Stimulated activated CD8-positive, alpha-beta memory T cell treated with anti-CD3 and anti-CD28 coated beads, Interleukin-12 subunit alpha, Interleukin-12 subunit beta, amount 100 ng/mL, for 1 hour (primary cell): ENCODE results near the gene SLC7A10.

Source experiments
- DNase-seq: peaks from one replicate; pipeline ENCODE4 v3.0.0-alpha.2; 2020; ENCODE audit warnings: low read depth

The SLC7A10 gene

GRCh38 chr19:33225458-33225926 is at the start of gene SLC7A10:
SLC7A10 (minus strand) TSS chr19:33225850; CDS start chr19:33225703, 147 bp downstream.
- no peak for DNase-seq

GRCh38 chr19:33274663-33275558 is 49.3 kb upstream of the SLC7A10 start:
- DNase-seq = no peak

GRCh38 chr19:33273881-33274662 is 48.4 kb upstream of the SLC7A10 start:
- DNase-seq = no peak

GRCh38 chr19:33273065-33273736 is 47.6 kb upstream of the SLC7A10 start:
- no peak for DNase-seq

DNA sequence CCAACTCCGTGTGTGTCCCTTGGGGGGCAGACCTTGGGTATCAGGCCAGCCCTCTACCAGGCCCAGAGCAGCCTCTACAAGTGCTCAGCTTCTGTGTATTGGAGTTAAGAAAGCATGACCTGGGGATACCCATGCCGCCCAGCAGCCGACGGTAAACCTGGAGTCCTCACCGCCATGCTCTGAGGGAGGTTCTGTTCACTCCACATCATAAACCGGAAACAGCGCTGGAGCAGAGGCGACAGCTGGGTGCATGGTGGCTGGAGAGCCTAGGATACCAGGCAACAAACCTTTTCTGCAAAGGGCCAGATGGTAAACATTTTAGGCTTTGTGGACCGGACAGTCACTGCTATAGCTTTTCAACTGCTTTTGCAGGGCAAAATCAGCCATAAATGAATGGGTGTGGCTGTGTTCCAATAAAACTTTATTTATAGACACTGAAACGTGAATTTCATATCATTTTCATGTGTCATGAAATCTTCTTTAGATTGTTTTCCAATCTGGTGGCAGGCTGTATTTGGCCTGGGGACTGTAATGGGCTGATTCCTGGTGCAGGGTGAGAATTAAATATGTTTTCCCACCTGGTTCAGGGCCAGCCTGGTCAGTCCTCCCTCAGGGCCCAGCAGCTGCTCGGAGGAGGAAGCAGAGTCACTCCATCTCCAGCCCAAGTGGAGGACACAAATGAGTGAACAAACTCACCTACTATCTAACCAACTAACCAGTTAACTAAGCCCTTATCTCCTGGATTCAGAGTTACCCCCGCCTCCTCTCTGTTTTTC is 45.8 kb upstream of the SLC7A10 start:
- DNase-seq = no peak

DNA sequence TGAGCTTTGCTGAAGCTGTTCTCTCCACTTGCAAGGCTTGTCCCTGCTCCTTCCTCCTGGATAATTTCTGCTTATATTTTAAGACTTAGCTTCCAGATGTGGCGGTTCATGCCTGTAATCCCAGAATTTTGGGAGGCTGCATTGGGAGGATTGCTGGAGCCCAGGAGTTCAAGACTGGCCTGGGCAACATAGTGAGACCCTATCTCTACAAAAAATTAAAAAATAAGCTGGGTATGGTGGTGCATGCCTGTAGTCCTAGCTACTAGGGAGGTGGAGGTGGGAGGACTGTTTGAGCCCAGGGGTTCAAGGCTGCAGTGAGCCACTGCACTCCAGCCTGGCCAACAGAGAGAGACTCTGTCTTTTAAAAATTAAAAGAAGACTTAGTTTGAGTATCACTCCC is 45.1 kb upstream of the SLC7A10 start:
- no peak for DNase-seq

DNA sequence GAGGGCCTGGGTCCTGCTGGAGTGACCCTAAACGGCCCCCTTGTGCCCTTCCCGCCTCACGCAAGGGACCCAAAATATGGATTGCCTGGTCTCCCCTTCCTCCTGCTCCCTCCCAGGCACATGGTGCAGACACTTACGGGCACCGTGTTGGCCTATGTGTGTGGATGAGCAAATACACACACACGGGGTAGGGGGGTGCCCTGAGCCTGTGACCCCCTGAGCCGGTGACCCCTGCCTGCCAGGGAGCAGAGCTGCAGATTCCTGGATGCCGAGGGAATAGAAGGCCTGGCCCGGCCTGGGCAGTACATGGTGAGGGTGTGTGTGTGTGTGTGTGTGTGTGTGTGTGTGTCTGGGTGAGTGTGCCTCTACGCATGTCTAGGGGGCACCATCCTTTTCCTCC is 43.4 kb upstream of the SLC7A10 start:
- no peak for DNase-seq

DNA sequence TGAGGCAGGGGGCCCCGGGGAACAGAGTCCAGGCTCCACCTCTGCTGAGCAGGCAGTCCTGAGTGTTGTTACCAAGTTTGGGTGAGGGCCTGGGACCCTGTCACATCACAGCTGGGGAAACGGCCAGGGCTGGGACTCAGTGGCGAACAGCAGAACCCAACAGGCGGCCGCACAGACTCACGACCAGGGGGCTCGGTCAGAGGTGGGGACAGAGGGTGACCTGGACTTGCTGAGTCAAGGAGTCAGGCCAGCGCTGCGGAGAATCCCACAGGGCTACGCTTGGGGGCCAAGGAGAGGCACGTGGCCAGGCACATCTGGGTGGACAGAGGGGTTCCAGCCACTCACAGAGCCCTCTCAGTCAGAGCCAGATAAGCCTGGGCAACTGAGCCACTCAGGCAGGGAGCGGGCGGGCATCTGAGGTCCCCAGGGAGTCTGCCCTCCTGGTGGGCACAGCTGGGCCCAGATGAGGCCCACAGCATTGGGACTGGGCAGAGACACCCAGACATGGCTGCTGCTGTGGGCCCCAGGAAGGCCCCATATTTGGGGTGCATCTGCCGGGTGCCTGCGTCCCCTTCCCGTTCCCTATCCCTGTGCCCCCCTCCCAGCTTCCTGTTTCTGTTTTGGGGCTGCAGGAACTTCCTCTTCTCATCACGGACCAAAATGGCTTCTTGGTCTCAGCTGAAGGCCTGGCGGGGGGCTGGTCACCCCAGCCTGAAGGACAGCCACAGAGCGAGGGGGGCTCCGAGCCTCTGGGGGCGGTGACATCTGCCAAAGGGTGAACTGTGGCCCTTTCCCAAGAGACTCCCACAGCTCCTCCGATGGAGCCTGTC is 42.7 kb upstream of the SLC7A10 start:
- no peak for DNase-seq

DNA sequence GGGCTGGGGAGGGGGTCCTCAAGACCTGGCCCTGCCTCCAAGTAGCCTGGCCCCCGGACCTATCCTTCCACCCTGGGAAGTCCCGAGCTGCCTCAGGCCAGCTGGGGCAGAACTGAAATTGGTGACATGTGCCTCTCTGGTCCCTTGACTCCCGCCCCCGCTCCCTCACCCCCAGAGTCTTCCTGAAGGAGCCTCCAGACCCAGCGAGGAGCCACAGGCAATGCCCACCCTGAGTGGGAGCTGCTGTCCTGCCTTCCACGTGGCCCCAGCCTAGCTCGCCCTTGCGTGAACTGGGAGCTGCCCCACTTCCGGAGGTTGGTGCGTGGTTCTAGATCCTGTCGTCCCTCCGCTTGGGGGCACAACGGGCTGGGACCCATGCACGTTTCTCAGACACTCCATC is 42.1 kb upstream of the SLC7A10 start:
- DNase-seq = no peak

DNA sequence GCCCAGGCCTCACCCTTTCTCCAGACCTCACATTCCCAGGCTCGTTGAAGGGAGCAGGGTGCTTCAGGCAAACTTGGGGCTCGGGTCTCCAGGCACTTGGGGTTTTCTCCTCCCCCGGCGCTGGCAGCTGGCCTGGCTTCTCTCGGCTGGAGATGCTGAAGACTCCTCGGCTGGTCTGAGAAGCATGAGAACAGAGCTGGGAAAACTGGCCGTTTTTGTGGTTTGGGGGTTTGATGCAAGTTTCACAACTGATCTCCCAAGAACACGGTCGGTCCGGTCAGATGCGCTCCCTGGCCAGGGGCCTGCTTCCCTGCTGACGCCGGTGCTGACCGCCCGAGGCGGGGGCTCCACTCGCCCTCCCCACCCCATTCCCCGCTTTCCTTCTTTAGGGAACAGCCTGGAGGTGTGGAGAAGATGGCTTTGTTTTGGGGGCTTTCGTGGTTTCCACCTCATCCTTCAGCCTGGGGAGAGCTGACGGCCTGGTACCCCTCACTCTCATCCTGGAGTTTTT is 41.4 kb upstream of the SLC7A10 start:
- DNase-seq = no peak

DNA sequence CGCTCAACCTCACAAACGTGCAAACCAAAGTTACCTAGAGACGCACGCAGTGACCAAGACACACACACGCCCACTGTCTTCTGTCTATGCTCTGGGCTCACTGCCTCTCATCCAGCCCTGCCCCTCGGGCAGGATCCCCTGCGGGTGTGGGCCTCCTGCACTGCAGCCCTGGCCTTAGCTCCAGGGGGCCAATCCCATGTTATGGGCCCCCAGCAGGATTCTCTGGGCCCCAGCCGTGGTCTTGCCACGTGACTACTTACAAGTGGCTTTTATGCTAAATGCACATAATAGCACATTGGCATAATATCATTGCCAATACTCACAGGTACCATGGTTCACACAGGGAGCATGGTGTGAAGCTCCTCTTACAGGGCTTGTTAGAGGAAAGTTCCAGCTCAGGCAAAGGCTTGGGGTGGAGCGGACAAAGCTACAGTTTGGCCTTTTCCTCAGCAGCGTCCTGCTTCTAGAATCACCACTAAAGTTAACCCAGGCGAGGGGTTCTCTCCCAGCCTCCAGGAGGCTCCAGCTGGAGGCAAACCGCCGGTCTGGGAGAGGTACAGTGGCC is 39.3 kb upstream of the SLC7A10 start:
- no peak for DNase-seq

- DNase-seq = no peak
Measured at GRCh38 chr19:33263325-33264023, 37.8 kb upstream of the SLC7A10 start.

- DNase-seq = no peak
Measured at GRCh38 chr19:33261511-33262189, 36.0 kb upstream of the SLC7A10 start.

DNA sequence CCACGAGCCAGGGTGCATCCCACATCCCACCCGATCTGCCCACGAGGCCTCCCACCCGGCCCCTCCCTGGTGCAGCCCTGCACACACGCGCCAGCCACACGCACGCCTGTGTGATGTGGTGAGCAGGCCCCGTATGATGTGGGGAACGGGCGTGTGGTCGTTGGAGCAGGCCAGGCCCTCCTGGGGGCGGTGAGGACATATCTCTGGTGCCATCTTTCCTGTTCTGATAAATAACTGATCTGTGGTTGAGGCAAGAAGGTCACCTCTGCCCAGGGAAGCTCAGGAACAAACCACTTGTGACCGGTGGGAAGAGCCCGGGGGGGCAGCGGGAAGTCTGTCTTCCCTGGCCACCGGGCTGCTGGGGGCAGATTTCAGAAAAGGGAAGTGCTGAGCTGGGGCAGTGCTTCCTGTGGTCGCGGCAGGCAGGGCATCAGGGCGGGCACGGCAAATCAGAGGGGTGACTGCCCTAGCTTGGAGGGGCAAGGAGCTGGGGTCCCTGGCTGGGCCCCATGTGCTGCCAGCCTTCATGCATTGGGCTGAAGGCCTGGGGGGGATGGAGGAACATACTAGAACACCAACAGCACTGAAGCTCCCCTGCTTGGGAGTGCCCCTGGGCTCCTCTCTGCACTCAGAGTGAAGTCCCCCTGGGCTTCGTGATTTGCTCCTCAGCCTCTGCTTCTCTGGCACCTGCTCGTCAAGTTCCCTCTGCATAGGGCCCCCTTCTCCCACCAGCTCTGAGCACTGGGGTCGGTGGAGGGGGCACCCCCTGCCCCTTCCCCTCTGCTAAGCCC is 35.2 kb upstream of the SLC7A10 start:
- no peak for DNase-seq

DNA sequence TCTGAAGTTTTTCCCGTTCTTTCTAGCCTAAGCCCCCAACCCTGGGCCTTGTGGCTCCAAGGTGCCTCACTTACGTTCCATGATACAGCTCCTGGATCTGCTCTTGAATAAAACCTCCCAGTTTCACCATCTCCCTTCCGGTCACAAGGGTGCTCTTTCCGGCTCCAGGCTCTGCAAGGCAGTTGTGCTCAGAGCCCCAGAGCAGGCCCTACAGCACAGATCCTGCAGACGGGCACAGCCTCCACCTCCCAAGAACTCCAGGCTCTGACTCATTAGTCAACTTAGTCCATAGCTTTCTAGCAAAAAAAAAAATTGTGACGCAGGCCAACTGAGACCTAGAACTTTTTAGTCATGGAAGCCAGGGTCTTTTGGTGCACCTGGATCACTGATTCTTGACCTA is 33.9 kb upstream of the SLC7A10 start:
- no peak for DNase-seq

DNA sequence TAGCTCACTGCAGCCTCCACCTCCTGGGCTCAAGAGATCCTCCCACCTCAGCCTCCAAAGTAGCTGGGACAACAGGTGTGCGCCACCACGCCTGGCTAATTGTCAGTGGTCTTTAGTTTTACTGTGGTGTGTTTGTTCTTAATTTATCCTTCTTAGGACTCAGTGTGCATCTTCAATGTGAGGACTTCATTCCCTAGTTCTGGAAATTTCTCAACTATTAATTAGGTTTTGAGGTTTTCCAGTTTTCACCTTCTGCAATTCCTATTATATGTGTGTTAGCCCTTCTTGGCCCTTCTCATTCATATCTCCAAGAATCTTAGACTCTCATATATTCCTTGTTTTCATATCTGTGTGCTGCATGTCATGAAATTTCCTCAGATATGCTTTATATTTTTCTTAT is 32.2 kb upstream of the SLC7A10 start:
- DNase-seq = no peak

DNA sequence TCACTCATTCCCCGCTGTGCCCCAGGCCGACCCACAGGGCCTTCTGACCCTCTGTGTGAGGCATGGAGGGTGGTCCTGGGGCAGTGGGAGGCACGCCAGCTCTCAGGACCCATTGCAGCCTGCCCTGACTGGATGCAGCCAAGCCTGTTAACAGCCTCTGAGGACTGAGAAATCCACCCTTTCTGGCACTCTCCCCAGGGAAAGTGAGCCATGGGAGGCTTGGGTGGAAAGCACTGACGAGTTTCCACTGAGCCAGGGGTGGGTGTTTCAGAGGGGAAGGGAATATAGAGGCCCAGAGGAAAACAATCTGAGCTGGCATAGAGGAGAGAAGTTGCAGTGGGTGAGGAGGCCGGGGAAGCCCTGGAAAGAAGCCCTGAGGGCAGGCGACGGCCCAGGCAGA is 30.6 kb upstream of the SLC7A10 start:
- DNase-seq = no peak

- DNase-seq = no peak
Measured at GRCh38 chr19:33255781-33256180, 30.1 kb upstream of the SLC7A10 start.
